Type B pancreatic cell (in vitro differentiated cells): ENCODE measurements around the gene YES1. TPM values are rescaled to one million over a fixed set of nuclear protein-coding genes. Genes with fewer than 3 reads are reported as not detected.

Experiments
- DNase-seq: peaks from one replicate; pipeline ENCODE4 v3.0.0; 2021; ENCODE audit warnings: mixed read lengths; ENCODE audit not compliant: unreplicated experiment; ENCODE audit errors: extremely low spot score
- H3K27ac Mint-ChIP-seq: 2 replicates; pipeline ENCODE4 v1.8.0; 2021; ENCODE audit warnings: mild to moderate bottlenecking, mixed read lengths
- H3K27me3 Mint-ChIP-seq: 2 replicates; pipeline ENCODE4 v1.8.0; 2021; ENCODE audit warnings: mixed read lengths
- H3K36me3 Mint-ChIP-seq: 2 replicates; pipeline ENCODE4 v1.8.0; 2021; ENCODE audit warnings: mixed read lengths
- H3K4me1 Mint-ChIP-seq: one replicate; pipeline ENCODE4 v1.8.0; 2021; ENCODE audit warnings: mixed read lengths; ENCODE audit not compliant: unreplicated experiment
- H3K4me3 Mint-ChIP-seq: 2 replicates; pipeline ENCODE4 v1.8.0; 2021; ENCODE audit warnings: mild to moderate bottlenecking, mixed read lengths
- H3K9me3 Mint-ChIP-seq: 2 replicates; pipeline ENCODE4 v1.8.0; 2021; ENCODE audit warnings: mixed read lengths
- total RNA-seq: library from RNA; stranded (reverse); gene quantifications from 2 replicates; pipeline ENCODE4 v1.2.1, GENCODE V29; 2021; ENCODE audit warnings: low replicate concordance
- TF ChIP-seq, protein P1 (sequence below): fragments of 200-600 bp; sonication (generic); conservative IDR thresholded peaks from 2 replicates; pipeline ENCODE4 v1.5.0; 2021; ENCODE audit warnings: antibody characterized with exemption, mild to moderate bottlenecking

The YES1 gene
- total RNA-seq, 1 donor from 2014 or later, result 48.5 TPM

DNA sequence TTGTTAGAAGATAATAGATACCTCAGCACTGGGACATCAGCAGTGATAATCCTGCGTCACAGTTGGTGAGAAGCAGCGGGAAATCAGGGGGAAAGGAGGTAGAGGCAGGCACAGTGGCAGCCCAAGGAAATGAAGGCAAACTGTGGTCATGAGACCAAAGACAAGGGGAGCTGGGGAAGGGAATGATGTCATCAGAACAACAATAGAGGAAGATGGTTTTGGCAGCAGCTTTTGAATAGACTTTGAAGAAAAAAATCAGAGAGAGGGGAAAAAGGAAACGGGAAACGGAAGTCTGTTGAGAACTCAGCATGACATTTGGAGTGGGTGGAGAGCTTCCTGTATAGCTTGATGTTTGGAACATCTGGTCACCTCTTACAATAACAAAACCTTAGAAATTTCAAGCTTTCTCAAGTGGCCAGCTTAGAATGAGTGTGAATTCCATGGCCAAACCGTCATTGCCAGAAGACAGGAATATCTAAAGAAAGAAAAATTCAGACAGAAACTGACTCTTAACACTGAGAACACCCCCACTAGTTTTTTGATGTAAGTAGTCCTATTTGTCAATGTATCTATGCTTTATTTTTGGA lies 18.4 kb upstream of the YES1 start:
- Mint-ChIP-seq H3K36me3 (no peaks in the 10 kb centered on the region), H3K9me3 (no peaks in the 10 kb centered on the region), H3K4me3 (peak overlapping the region; percentile 11), H3K27me3 (peaks cover 16% of the 10 kb centered on the region), H3K27ac (peak overlapping the region; percentile 17), H3K4me1 (peaks cover 26% of the 10 kb centered on the region)
- TF ChIP-seq, protein P1, sequence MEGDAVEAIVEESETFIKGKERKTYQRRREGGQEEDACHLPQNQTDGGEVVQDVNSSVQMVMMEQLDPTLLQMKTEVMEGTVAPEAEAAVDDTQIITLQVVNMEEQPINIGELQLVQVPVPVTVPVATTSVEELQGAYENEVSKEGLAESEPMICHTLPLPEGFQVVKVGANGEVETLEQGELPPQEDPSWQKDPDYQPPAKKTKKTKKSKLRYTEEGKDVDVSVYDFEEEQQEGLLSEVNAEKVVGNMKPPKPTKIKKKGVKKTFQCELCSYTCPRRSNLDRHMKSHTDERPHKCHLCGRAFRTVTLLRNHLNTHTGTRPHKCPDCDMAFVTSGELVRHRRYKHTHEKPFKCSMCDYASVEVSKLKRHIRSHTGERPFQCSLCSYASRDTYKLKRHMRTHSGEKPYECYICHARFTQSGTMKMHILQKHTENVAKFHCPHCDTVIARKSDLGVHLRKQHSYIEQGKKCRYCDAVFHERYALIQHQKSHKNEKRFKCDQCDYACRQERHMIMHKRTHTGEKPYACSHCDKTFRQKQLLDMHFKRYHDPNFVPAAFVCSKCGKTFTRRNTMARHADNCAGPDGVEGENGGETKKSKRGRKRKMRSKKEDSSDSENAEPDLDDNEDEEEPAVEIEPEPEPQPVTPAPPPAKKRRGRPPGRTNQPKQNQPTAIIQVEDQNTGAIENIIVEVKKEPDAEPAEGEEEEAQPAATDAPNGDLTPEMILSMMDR, result no peak
- DNase-seq, result peak; percentile 36

DNA sequence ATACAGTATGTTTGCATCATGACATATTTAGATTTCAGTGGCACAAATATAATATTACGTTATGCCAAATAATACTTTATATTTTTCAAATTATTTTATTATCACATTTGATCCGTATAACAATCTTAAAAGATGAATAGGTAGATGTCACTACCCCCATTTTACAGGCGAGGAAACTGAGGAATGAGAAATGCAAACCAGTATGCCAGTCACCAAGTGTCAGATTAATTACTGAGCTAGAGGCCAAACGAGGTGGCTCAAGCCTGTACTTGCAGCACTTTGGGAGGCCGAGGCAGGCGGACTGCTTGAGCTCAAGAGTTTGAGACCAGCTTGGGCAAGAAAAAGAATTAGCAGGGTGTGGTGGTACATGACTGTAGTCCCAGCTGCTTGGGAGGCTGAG lies 17.4 kb upstream of the YES1 start:
- H3K9me3 Mint-ChIP-seq, result no peaks in the 10 kb centered on the region
- TF ChIP-seq, protein P1, result no peak
- H3K27me3 Mint-ChIP-seq, result peaks cover 16% of the 10 kb centered on the region
- H3K36me3 Mint-ChIP-seq, result no peaks in the 10 kb centered on the region
- H3K27ac Mint-ChIP-seq, result no peak overlapping the region
- DNase-seq, result no peak
- H3K4me3 Mint-ChIP-seq, result no peak overlapping the region
- H3K4me1 Mint-ChIP-seq, result peaks cover 26% of the 10 kb centered on the region

DNA sequence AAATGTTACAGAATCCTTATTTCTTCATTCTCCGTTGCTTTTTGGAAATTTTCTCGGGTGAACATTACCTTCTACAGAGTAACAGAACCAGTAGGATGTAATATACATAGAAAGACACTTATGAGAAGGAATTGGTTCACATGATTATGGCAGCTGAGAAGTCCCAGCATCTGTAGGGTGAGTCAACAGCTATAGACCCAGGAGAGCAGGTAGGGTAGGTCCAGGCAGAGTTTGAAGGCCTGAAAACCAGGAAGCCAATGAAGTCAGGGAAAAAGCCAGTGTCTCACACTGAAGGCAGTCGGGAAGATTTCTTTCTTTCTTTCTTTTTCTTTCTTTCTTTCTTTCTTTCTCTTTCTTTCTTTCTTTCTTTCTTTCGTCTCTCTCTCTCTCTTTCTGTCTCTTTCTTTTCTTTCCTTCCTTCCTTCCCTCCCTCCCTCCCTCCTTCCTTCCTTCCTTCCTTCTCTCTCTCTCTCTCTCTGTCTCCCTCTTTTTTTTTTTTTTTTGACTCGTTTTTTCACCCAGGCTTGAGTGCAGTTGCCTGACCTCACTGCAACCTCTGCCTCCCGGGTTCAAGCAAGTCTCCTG lies 15.1 kb upstream of the YES1 start:
- Mint-ChIP-seq H3K9me3 (no peaks in the 10 kb centered on the region), H3K27me3 (peaks cover 7% of the 10 kb centered on the region), H3K27ac (no peak overlapping the region), H3K4me1 (peaks cover 17% of the 10 kb centered on the region), H3K4me3 (no peak overlapping the region), H3K36me3 (no peaks in the 10 kb centered on the region)
- TF ChIP-seq, protein P1, result no peak
- DNase-seq, result no peak

DNA sequence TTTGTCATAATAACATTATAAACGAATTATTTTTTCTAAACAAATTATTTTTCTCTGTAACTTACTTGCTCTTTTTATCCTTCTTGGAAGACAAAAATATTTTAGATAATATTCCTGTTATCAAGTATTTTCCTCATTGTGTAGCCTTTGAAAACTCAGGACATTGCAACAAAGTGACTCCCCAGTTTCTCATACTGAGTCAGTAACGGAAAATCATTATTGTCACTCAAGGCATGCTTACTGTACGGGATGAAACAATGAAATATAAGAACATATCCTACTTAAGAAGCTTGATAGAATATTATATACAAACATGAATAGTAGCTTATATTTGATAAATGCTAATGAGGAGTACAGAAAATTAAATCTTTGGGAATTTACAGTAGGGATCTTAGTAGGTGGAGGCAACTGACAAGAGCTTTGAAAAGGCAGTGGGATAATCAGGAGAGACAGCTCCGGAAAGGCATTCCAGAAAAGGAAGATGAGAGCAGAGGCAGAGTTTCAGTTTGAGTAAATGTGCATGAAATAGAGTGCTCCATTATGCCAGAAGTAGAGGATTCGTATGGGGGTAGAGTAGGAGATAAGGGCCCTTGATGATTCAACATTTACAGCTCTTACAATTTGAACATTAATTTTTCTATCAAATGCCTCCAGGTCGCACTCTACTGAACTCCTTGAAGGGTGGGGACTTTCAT lies 14.0 kb upstream of the YES1 start:
- H3K36me3 Mint-ChIP-seq, result no peaks in the 10 kb centered on the region
- H3K4me3 Mint-ChIP-seq, result no peak overlapping the region
- H3K27ac Mint-ChIP-seq, result no peak overlapping the region

DNA sequence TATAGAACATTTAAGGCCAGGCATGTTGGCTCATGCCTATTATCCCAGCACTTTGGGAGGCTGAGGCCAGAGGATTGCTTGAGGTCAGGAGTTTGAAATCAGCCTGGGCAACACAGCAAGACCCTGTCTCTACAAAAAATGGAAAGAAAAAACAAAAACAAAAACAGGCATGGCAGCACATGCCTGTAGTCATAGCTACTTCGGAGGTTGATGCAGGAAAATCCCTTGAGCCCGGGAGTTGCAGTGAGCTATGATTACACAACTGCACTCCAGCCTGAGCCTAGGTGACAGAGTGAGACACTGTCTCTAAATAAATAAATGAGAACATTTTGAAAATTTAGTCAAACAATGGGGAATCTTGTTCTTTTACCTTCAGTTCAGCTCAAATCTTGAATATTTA lies 12.1 kb upstream of the YES1 start:
- no peak overlapping the region for H3K4me3 Mint-ChIP-seq
- TF ChIP-seq, protein P1, result no peak
- no peaks in the 10 kb centered on the region for H3K4me1 Mint-ChIP-seq
- H3K27ac Mint-ChIP-seq, result no peak overlapping the region
- no peaks in the 10 kb centered on the region for H3K36me3 Mint-ChIP-seq
- no peaks in the 10 kb centered on the region for H3K9me3 Mint-ChIP-seq
- peaks cover 3% of the 10 kb centered on the region for H3K27me3 Mint-ChIP-seq
- DNase-seq, result no peak

More for the DNA sequence above, 14.0 kb upstream of the YES1 start:
- H3K4me1 Mint-ChIP-seq, result peaks cover 11% of the 10 kb centered on the region
- H3K9me3 Mint-ChIP-seq, result no peaks in the 10 kb centered on the region
- TF ChIP-seq, protein P1, result no peak
- DNase-seq, result no peak
- peaks cover 6% of the 10 kb centered on the region for H3K27me3 Mint-ChIP-seq
